SK-N-SH (cell line): ENCODE results near the gene RBM18. TPM values are rescaled to one million over a fixed set of nuclear protein-coding genes. Genes with fewer than 3 reads are reported as not detected.

Source experiments
- CTCF ChIA-PET: fragments of 300-600, 350-600 bp; formaldehyde crosslinking; extraction: SDS; loops from one replicate; lab custom pipeline; 2021; lab: Yijun Ruan, JAX
- POLR2A ChIA-PET: fragments of 350-600 bp; sonication (Branson Sonifier 250); formaldehyde crosslinking; extraction: SDS; loops from one replicate; lab custom pipeline; 2020; ENCODE audit warnings: antibody characterized with exemption, inconsistent platforms; lab: Yijun Ruan, JAX
- DNase-seq: peaks from one replicate; pipeline ENCODE4 v3.0.0; 2012
- H2AFZ ChIP-seq: fragments of 200-600 bp; sonication (generic); 2 replicates; pipeline ENCODE4 v1.8.1; 2016; ENCODE audit warnings: antibody characterized with exemption, mild to moderate bottlenecking, low read depth
- H3F3A ChIP-seq: fragments of 200-600 bp; sonication (generic); replicated peaks from 2 replicates; pipeline ENCODE3; 2016; ENCODE audit warnings: antibody characterized with exemption, mild to moderate bottlenecking; ENCODE audit not compliant: insufficient read depth
- H3K27ac ChIP-seq, 2 experiments: fragments of 200-500 bp in 1 of 2; fragments of 200-600 bp in 1 of 2; sonication (Bioruptor generic) in 1 of 2; sonication (generic), shearing (Covaris generic) in 1 of 2; 2 replicates each; pipeline versions ENCODE4 v1.5.1 to v1.6.1; 2014 to 2016; ENCODE audit warnings: low read depth in 2 of 2, inconsistent platforms in 1 of 2, low read length in 1 of 2, mild to moderate bottlenecking in 1 of 2, mixed read lengths in 1 of 2
- H3K27me3 ChIP-seq: fragments of 200-600 bp; sonication (generic), shearing (Covaris generic); 2 replicates; pipeline ENCODE4 v1.6.1; 2016; ENCODE audit warnings: mixed run types; ENCODE audit not compliant: insufficient read depth
- H3K36me3 ChIP-seq, 2 experiments: fragments of 200-500 bp in 1 of 2; fragments of 200-600 bp in 1 of 2; sonication (Bioruptor generic) in 1 of 2; sonication (generic) in 1 of 2; replicated peaks in 1 of 2; 2 replicates each; pipeline versions ENCODE3 to v1.5.1; 2014 to 2016; ENCODE audit warnings: low read length in 1 of 2, mild to moderate bottlenecking in 1 of 2; ENCODE audit not compliant: insufficient read depth in 2 of 2, control insufficient read depth in 1 of 2
- H3K4me1 ChIP-seq, 2 experiments: fragments of 200-500 bp in 1 of 2; fragments of 200-600 bp in 1 of 2; sonication (Bioruptor generic) in 1 of 2; sonication (generic), shearing (Covaris generic) in 1 of 2; 2 replicates each; pipeline versions ENCODE4 v1.5.1 to v1.6.1; 2014 to 2016; ENCODE audit warnings: low read depth in 1 of 2, low read length in 1 of 2, mixed run types in 1 of 2; ENCODE audit not compliant: insufficient read depth in 2 of 2, control insufficient read depth in 1 of 2
- H3K4me2 ChIP-seq: fragments of 200-600 bp; sonication (generic), shearing (Covaris generic); 2 replicates; pipeline ENCODE4 v1.6.1; 2017; ENCODE audit warnings: mixed run types
- H3K4me3 ChIP-seq, 2 experiments: fragments of 200-500 bp in 1 of 2; fragments of 200-600 bp in 1 of 2; sonication (Bioruptor generic) in 1 of 2; sonication (generic), shearing (Covaris generic) in 1 of 2; 2 replicates each; pipeline versions ENCODE4 v1.5.1 to v1.8.1; 2014 to 2016; ENCODE audit warnings: low read depth in 2 of 2, inconsistent platforms in 1 of 2, low read length in 1 of 2, mild to moderate bottlenecking in 1 of 2, mixed read lengths in 1 of 2, moderate library complexity in 1 of 2
- H3K79me2 ChIP-seq: fragments of 200-600 bp; sonication (generic); 2 replicates; pipeline ENCODE4 v1.8.1; 2017; ENCODE audit warnings: mild to moderate bottlenecking; ENCODE audit not compliant: insufficient read depth
- H3K9ac ChIP-seq: fragments of 200-600 bp; sonication (generic); 2 replicates; pipeline ENCODE4 v1.6.1; 2017; ENCODE audit warnings: mixed run types
- H3K9me2 ChIP-seq: fragments of 200-600 bp; sonication (generic); 2 replicates; pipeline ENCODE4 v1.6.1; 2017; ENCODE audit warnings: mixed run types
- H3K9me3 ChIP-seq: fragments of 200-600 bp; sonication (generic); 2 replicates; pipeline ENCODE4 v1.6.1; 2017; ENCODE audit warnings: mixed run types, mild to moderate bottlenecking, moderate library complexity
- H4K20me1 ChIP-seq: fragments of 200-600 bp; sonication (generic); 2 replicates; pipeline ENCODE4 v1.6.1; 2017; ENCODE audit warnings: mild to moderate bottlenecking, mixed run types; ENCODE audit not compliant: insufficient read depth
- CHD2 ChIP-seq: fragments of 150-350 bp; IDR thresholded peaks from 2 replicates; pipeline ENCODE4 v1.6.1; 2018; ENCODE audit warnings: low read length; ENCODE audit not compliant: partially characterized antibody
- ELF1 ChIP-seq: IDR thresholded peaks from 2 replicates; pipeline ENCODE4 v1.4.0; 2012
- EP300 ChIP-seq, 2 experiments: IDR thresholded peaks; 2 replicates each; pipeline versions ENCODE4 v1.4.0 to v1.6.1; 2012; ENCODE audit warnings: borderline replicate concordance in 1 of 2, low read depth in 1 of 2, low read length in 1 of 2
- EZH2phosphoT487 ChIP-seq: fragments of 200-600 bp; sonication (generic); IDR thresholded peaks from 2 replicates; pipeline ENCODE4 v1.6.1; 2017; ENCODE audit warnings: low read depth, mixed run types, mild to moderate bottlenecking, antibody characterized with exemption, moderate library complexity, borderline replicate concordance
- FOSL2 ChIP-seq: IDR thresholded peaks from 2 replicates; pipeline ENCODE4 v1.4.0; 2012; ENCODE audit warnings: low read depth, mild to moderate bottlenecking, moderate library complexity, borderline replicate concordance
- FOXM1 ChIP-seq: IDR thresholded peaks from 2 replicates; pipeline ENCODE4 v1.4.0; 2012; ENCODE audit warnings: low read depth, mild to moderate bottlenecking
- GABPA ChIP-seq: IDR thresholded peaks from 2 replicates; pipeline ENCODE4 v1.4.0; 2012; ENCODE audit warnings: low read depth, mild to moderate bottlenecking
- POLR2AphosphoS5 ChIP-seq: IDR thresholded peaks from 2 replicates; pipeline ENCODE4 v1.6.1; 2012; ENCODE audit warnings: low read depth, low read length
- RAD21 ChIP-seq: IDR thresholded peaks from 2 replicates; pipeline ENCODE4 v1.6.1; 2012; ENCODE audit warnings: mild to moderate bottlenecking, low read length
- RFX5 ChIP-seq: IDR thresholded peaks from 2 replicates; pipeline ENCODE4 v1.6.1; 2012; ENCODE audit warnings: mild to moderate bottlenecking, improper control_type of control experiment, low read length
- SMC3 ChIP-seq: IDR thresholded peaks from 2 replicates; pipeline ENCODE4 v1.6.1; 2012; ENCODE audit warnings: low read depth, low read length, improper control_type of control experiment
- TAF1 ChIP-seq: IDR thresholded peaks from 2 replicates; pipeline ENCODE4 v1.6.1; 2012; ENCODE audit warnings: low read depth, mild to moderate bottlenecking, low read length, moderate library complexity, borderline replicate concordance
- TEAD4 ChIP-seq: IDR thresholded peaks from 2 replicates; pipeline ENCODE4 v1.4.0; 2012; ENCODE audit warnings: mild to moderate bottlenecking, borderline replicate concordance; ENCODE audit not compliant: insufficient read depth
- WGBS: methylation state at CpG from one replicate; pipeline ENCODE4 v1.1.6; 2017; ENCODE audit warnings: low lambda C conversion rate; 5-methylcytosine and 5-hydroxymethylcytosine counted together
- polyA plus RNA-seq, 3 experiments: library from polyadenylated mRNA; depleted of rRNA; stranded (reverse); fragments of >200 nt; gene quantifications; 2 replicates each; pipeline ENCODE4 v1.2.3, GENCODE V29; 2012
- TF ChIP-seq, protein P1 (sequence below): fragments of 150-350 bp; IDR thresholded peaks from 2 replicates; pipeline ENCODE4 v1.6.1; 2016; ENCODE audit warnings: mild to moderate bottlenecking, low read depth, low read length
- TF ChIP-seq, protein P2 (sequence below): IDR thresholded peaks from 2 replicates; pipeline ENCODE4 v1.6.1; 2012; ENCODE audit warnings: mild to moderate bottlenecking, low read depth, low read length, moderate library complexity
- TF ChIP-seq, protein P3 (sequence below): fragments of 200-600 bp; sonication (generic); IDR thresholded peaks from 2 replicates; pipeline ENCODE4 v1.6.1; 2017; ENCODE audit warnings: antibody characterized with exemption, mild to moderate bottlenecking, moderate library complexity

The RBM18 gene
- polyA plus RNA-seq, 1 of the 3 experiments (the other 2 are of a cell fraction) = 8.2 TPM

DNA sequence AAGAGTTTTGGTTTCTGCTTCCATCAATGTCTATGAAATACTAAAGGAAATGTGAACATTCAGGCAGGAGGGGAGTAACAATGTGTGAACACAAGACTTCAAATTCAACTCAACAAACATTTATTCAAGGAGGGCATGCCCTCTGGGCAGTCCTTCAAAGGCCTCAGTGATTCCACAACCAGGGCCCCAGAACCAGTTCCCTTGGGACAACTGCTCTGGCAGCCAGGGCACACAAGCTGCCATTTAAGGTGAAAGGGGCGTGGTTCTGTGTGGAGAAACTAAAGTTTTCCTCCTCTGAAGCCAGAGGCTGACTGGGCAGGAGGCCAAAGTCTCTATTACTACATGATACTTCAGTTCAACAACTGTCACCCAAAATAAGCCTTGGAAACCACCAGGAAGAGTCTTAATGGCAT lies 3.2 kb downstream of the RBM18 start (continued):
- TF ChIP-seq EZH2phosphoT487 (no peak), FOSL2 (no peak), CHD2 (no peak), SMC3 (no peak), RFX5 (no peak), GABPA (no peak)
- TF ChIP-seq, protein P1, sequence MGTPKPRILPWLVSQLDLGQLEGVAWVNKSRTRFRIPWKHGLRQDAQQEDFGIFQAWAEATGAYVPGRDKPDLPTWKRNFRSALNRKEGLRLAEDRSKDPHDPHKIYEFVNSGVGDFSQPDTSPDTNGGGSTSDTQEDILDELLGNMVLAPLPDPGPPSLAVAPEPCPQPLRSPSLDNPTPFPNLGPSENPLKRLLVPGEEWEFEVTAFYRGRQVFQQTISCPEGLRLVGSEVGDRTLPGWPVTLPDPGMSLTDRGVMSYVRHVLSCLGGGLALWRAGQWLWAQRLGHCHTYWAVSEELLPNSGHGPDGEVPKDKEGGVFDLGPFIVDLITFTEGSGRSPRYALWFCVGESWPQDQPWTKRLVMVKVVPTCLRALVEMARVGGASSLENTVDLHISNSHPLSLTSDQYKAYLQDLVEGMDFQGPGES = no peak
- TF ChIP-seq, all 33 proteins: peak for 0

DNA sequence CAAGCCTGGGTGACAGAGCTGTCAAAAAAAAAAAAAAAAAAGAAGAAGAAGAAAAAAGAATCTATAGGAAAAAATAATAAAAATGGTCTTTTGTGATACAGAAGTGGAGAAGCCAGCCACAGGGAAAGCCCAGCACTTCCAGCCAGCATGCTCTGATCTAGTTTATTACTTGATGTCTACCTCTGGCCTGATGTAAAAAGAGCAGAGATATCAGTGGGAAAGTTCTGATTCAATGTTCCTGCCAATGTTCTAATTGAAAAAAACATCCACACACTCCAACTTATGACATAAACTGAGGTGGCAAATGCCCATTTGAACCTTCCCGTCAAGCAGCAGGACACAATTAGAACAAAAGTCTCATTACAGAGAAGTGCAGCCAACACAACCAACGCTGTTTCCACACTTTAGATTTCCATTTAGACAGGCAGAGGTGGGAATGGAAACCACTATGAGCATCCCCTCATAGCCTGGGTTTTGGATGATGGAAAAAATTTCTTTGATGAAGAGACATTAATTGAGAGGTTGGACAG lies 5.7 kb downstream of the RBM18 start:
- 0 out of 2 replicates have a peak, but pooled peaks cover 5% of the 10 kb centered on the region for H4K20me1 ChIP-seq
- CTCF ChIA-PET = no interaction called here
- no peak overlapping the region for H3K4me3 ChIP-seq
- no peaks in the 10 kb centered on the region for H3K27me3 ChIP-seq
- TF ChIP-seq EP300 (IDR thresholded peaks at IDR 0.05; ENCODE audit: borderline replicate concordance in 1 of 2, low read depth in 1 of 2, low read length in 1 of 2) (no peak), POLR2AphosphoS5 (no peak), FOSL2 (no peak), GABPA (no peak), TEAD4 (no peak), TAF1 (no peak), SMC3 (no peak), RAD21 (no peak), FOXM1 (no peak), ELF1 (no peak)
- TF ChIP-seq, protein P2, sequence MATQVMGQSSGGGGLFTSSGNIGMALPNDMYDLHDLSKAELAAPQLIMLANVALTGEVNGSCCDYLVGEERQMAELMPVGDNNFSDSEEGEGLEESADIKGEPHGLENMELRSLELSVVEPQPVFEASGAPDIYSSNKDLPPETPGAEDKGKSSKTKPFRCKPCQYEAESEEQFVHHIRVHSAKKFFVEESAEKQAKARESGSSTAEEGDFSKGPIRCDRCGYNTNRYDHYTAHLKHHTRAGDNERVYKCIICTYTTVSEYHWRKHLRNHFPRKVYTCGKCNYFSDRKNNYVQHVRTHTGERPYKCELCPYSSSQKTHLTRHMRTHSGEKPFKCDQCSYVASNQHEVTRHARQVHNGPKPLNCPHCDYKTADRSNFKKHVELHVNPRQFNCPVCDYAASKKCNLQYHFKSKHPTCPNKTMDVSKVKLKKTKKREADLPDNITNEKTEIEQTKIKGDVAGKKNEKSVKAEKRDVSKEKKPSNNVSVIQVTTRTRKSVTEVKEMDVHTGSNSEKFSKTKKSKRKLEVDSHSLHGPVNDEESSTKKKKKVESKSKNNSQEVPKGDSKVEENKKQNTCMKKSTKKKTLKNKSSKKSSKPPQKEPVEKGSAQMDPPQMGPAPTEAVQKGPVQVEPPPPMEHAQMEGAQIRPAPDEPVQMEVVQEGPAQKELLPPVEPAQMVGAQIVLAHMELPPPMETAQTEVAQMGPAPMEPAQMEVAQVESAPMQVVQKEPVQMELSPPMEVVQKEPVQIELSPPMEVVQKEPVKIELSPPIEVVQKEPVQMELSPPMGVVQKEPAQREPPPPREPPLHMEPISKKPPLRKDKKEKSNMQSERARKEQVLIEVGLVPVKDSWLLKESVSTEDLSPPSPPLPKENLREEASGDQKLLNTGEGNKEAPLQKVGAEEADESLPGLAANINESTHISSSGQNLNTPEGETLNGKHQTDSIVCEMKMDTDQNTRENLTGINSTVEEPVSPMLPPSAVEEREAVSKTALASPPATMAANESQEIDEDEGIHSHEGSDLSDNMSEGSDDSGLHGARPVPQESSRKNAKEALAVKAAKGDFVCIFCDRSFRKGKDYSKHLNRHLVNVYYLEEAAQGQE = no peak
- TF ChIP-seq, protein P3, sequence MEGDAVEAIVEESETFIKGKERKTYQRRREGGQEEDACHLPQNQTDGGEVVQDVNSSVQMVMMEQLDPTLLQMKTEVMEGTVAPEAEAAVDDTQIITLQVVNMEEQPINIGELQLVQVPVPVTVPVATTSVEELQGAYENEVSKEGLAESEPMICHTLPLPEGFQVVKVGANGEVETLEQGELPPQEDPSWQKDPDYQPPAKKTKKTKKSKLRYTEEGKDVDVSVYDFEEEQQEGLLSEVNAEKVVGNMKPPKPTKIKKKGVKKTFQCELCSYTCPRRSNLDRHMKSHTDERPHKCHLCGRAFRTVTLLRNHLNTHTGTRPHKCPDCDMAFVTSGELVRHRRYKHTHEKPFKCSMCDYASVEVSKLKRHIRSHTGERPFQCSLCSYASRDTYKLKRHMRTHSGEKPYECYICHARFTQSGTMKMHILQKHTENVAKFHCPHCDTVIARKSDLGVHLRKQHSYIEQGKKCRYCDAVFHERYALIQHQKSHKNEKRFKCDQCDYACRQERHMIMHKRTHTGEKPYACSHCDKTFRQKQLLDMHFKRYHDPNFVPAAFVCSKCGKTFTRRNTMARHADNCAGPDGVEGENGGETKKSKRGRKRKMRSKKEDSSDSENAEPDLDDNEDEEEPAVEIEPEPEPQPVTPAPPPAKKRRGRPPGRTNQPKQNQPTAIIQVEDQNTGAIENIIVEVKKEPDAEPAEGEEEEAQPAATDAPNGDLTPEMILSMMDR = no peak
- TF ChIP-seq, all 33 proteins: peak for 0
- no peak overlapping the region for H3K27ac ChIP-seq
- H3K9ac ChIP-seq = no peak overlapping the region
- no peaks in the 10 kb centered on the region for H3K9me3 ChIP-seq
- H3K79me2 ChIP-seq = peaks cover 51% of the 10 kb centered on the region
- DNase-seq = no peak
- H3K9me2 ChIP-seq = no peaks in the 10 kb centered on the region
- peaks cover 7 to 11% of the 10 kb centered on the region in 2 experiments; a peak in 3 of 4 replicates for H3K4me1 ChIP-seq
- peaks cover 23 to 39% of the 10 kb centered on the region in 2 experiments for H3K36me3 ChIP-seq
- H2AFZ ChIP-seq = no peak overlapping the region
- POLR2A ChIA-PET = no interaction called here
- 100% methylated on average over 2 of the region's 2 CpGs for WGBS
- no peaks in the 10 kb centered on the region for H3F3A ChIP-seq
- H3K4me2 ChIP-seq = no peak overlapping the region
